A549 (cell line): ENCODE data around the gene UMAD1. TPM values are rescaled to one million over a fixed set of nuclear protein-coding genes. Genes with fewer than 3 reads are reported as not detected.

Experiments used
- ATAC-seq, 2 experiments: fragments of 200-7000 bp in 1 of 2; fragments of >200 bp in 1 of 2; cut with Nextera tagmentation in 1 of 2; cut with Tn5 transposase in 1 of 2; 3 replicates each; pipeline versions ENCODE4 v1.8.0 to v1.9.1; 2018 to 2020; ENCODE audit warnings: mild to moderate bottlenecking in 1 of 2, moderate library complexity in 1 of 2
- CTCF ChIA-PET: fragments of 300-600 bp; sonication (Branson Sonifier 250); formaldehyde crosslinking; extraction: SDS; loops from one replicate; lab custom pipeline; 2021; ENCODE audit warnings: antibody characterized with exemption, inconsistent platforms; lab: Yijun Ruan, JAX
- POLR2A ChIA-PET: fragments of 350-600 bp; formaldehyde crosslinking; extraction: SDS; loops from one replicate; lab custom pipeline; 2021; ENCODE audit warnings: antibody characterized with exemption, inconsistent platforms; lab: Yijun Ruan, JAX
- DNase-seq, 2 experiments: peaks; one replicate each; pipeline versions ENCODE4 v3.0.0 to v3.0.0-alpha.2; 2011 to 2016; ENCODE audit warnings: low read depth in 1 of 2, low spot score in 1 of 2
- FAIRE-seq: peaks from 2 replicates; lab custom pipeline; 2011; peaks lifted over from hg19 to GRCh38; lab: Jason Lieb, UNC
- H3K27ac ChIP-seq, 2 experiments: fragments of >200 bp; sonication (Bioruptor Twin); formaldehyde crosslinking; 3 replicates each; pipeline ENCODE4 v1.5.1; 2016 to 2017
- H3K4me1 ChIP-seq: fragments of >200 bp; sonication (Bioruptor Twin); formaldehyde crosslinking; 3 replicates; pipeline ENCODE4 v1.6.1; 2016
- H3K4me2 ChIP-seq: fragments of >200 bp; sonication (Bioruptor Twin); formaldehyde crosslinking; 3 replicates; pipeline ENCODE4 v1.6.1; 2016
- H3K4me3 ChIP-seq: fragments of >200 bp; sonication (Bioruptor Twin); formaldehyde crosslinking; 3 replicates; pipeline ENCODE4 v1.5.1; 2016
- H3K9me3 ChIP-seq: fragments of >200 bp; sonication (Bioruptor Twin); formaldehyde crosslinking; 3 replicates; pipeline ENCODE4 v1.6.1; 2016
- ATOH8 ChIP-seq: fragments of 250-450 bp; sonication (Bioruptor Pico); IDR thresholded peaks from 2 replicates; pipeline ENCODE4 v1.5.0; 2020; ENCODE audit warnings: low read depth, mild to moderate bottlenecking, moderate library complexity
- CBX2 ChIP-seq: fragments of 200-600 bp; sonication (generic); IDR thresholded peaks from 2 replicates; pipeline ENCODE4 v1.6.1; 2016; ENCODE audit warnings: low read depth, mild to moderate bottlenecking, borderline replicate concordance
- CBX8 ChIP-seq: fragments of 200-600 bp; sonication (generic); IDR thresholded peaks from 2 replicates; pipeline ENCODE4 v1.6.1; 2016
- CHD2 ChIP-seq: fragments of 150-350 bp; IDR thresholded peaks from 2 replicates; pipeline ENCODE4 v1.6.1; 2014; ENCODE audit warnings: low read length; ENCODE audit not compliant: partially characterized antibody
- EHMT2 ChIP-seq: fragments of 200-600 bp; sonication (generic); IDR thresholded peaks from 2 replicates; pipeline ENCODE4 v1.6.1; 2016; ENCODE audit warnings: antibody characterized with exemption, low read depth, mild to moderate bottlenecking, moderate library complexity
- ELK1 ChIP-seq: fragments of 150-350 bp; IDR thresholded peaks from 2 replicates; pipeline ENCODE4 v1.6.1; 2014; ENCODE audit warnings: low read depth, mild to moderate bottlenecking, low read length
- EP300 ChIP-seq, 2 experiments: fragments of >200 bp; sonication (Bioruptor Twin); formaldehyde crosslinking; IDR thresholded peaks; 2 replicates in 1 of 2; 3 replicates in 1 of 2; pipeline ENCODE4 v1.6.1; 2016 to 2017
- FOXS1 ChIP-seq: fragments of 250-450 bp; sonication (Bioruptor Pico); IDR thresholded peaks from 2 replicates; pipeline ENCODE4 v1.5.0; 2020; ENCODE audit warnings: mild to moderate bottlenecking, moderate library complexity
- HEYL ChIP-seq: fragments of 250-450 bp; sonication (Bioruptor Pico); IDR thresholded peaks from 2 replicates; pipeline ENCODE4 v1.8.0; 2021; ENCODE audit warnings: mild to moderate bottlenecking, moderate library complexity
- HOXB13 ChIP-seq: fragments of 250-450 bp; sonication (Bioruptor Pico); IDR thresholded peaks from 2 replicates; pipeline ENCODE4 v1.5.0; 2020; ENCODE audit warnings: low read depth, mild to moderate bottlenecking, moderate library complexity
- JUNB ChIP-seq: fragments of >200 bp; sonication (Bioruptor Twin); formaldehyde crosslinking; IDR thresholded peaks from 2 replicates; pipeline ENCODE4 v1.6.1; 2016
- KDM5A ChIP-seq: fragments of 200-600 bp; sonication (generic); IDR thresholded peaks from 2 replicates; pipeline ENCODE4 v1.6.1; 2016; ENCODE audit warnings: antibody characterized with exemption, mild to moderate bottlenecking
- MAX ChIP-seq: IDR thresholded peaks from 2 replicates; pipeline ENCODE4 v1.6.1; 2012
- MAZ ChIP-seq: fragments of 150-350 bp; IDR thresholded peaks from 2 replicates; pipeline ENCODE4 v1.6.1; 2014; ENCODE audit warnings: antibody characterized with exemption, low read depth, low read length, borderline replicate concordance
- MYC ChIP-seq: IDR thresholded peaks from 2 replicates; pipeline ENCODE4 v1.6.1; 2012; ENCODE audit warnings: mild to moderate bottlenecking, inconsistent platforms, low read length, improper control_type of control experiment, borderline replicate concordance
- NR3C1 ChIP-seq: fragments of >200 bp; sonication (Bioruptor Twin); formaldehyde crosslinking; IDR thresholded peaks from 3 replicates; pipeline ENCODE4 v1.6.1; 2017
- PBX3 ChIP-seq: IDR thresholded peaks from 2 replicates; pipeline ENCODE4 v1.6.1; 2012
- PHF8 ChIP-seq: fragments of 200-600 bp; sonication (generic); IDR thresholded peaks from 2 replicates; pipeline ENCODE4 v1.6.1; 2016; ENCODE audit warnings: low read depth, mild to moderate bottlenecking, antibody characterized with exemption, moderate library complexity, borderline replicate concordance
- RARB ChIP-seq: fragments of 250-450 bp; sonication (Bioruptor Pico); IDR thresholded peaks from 2 replicates; pipeline ENCODE4 v1.8.0; 2021; ENCODE audit warnings: mild to moderate bottlenecking, moderate library complexity
- RCOR1 ChIP-seq: fragments of 150-350 bp; IDR thresholded peaks from 2 replicates; pipeline ENCODE4 v1.6.1; 2014; ENCODE audit warnings: antibody characterized with exemption, low read length, low read depth
- RFX5 ChIP-seq: fragments of 450-650 bp; IDR thresholded peaks from 2 replicates; pipeline ENCODE4 v1.7.1; 2014; ENCODE audit warnings: antibody characterized with exemption, mild to moderate bottlenecking, moderate library complexity
- RNF2 ChIP-seq: fragments of 200-600 bp; sonication (generic); IDR thresholded peaks from 2 replicates; pipeline ENCODE4 v1.6.1; 2016; ENCODE audit warnings: low read depth, mild to moderate bottlenecking, antibody characterized with exemption, moderate library complexity, borderline replicate concordance
- TFCP2L1 ChIP-seq: fragments of 250-450 bp; sonication (Bioruptor Pico); IDR thresholded peaks from 2 replicates; pipeline ENCODE4 v1.5.0; 2021; ENCODE audit warnings: mild to moderate bottlenecking
- ZC3H11A ChIP-seq: fragments of 450-650 bp; IDR thresholded peaks from 2 replicates; pipeline ENCODE4 v1.6.1; 2014; ENCODE audit warnings: antibody characterized with exemption, mild to moderate bottlenecking
- ZNF302 ChIP-seq: fragments of 250-450 bp; sonication (Bioruptor Pico); IDR thresholded peaks from 2 replicates; pipeline ENCODE4 v1.9.0; 2021; ENCODE audit warnings: inconsistent platforms, mild to moderate bottlenecking, moderate library complexity
- polyA plus RNA-seq, 4 experiments: library from polyadenylated mRNA; depleted of rRNA in 3 of 4; stranded (reverse); fragments of >200 nt; fragmentation: RNase III in 1 of 4; extraction: RNeasy Plus Mini Kit Qiagen cat#74134 plus additional on column Dnase treatment in 1 of 4; gene quantifications; 2 replicates in 3 of 4; 3 replicates in 1 of 4; pipeline ENCODE4 v1.2.3, GENCODE V29; 2011 to 2017

The UMAD1 gene
- polyA plus RNA-seq, 2 of the 4 experiments (the other 2 are of a cell fraction) = 21.4 to 46.4 TPM

- TF ChIP-seq MAZ (no peak), HOXB13 (no peak), ATOH8 (no peak), EHMT2 (no peak), EP300 (IDR thresholded peaks at IDR 0.05) (no peak), ZC3H11A (no peak), KDM5A (no peak), PBX3 (no peak), ELK1 (no peak), RNF2 (no peak), ZNF302 (CRISPR knock-in tag) (no peak)
Observed at GRCh38 chr7:7681191-7681935, 40.8 kb downstream of the UMAD1 start (continued).

- FAIRE-seq (no peak), DNase-seq (no peak), ATAC-seq (no peak)
- CTCF ChIA-PET = interaction anchor here (0.6 to 2.9 kb wide), 31 partner anchors 10 to 614 kb away, joined by 3 to 68 read pairs (median 6); partner anchors contain the start of genes GLCCI1 and UMAD1
- POLR2A ChIA-PET = interaction anchor here (1.3 kb wide), 1 partner anchor 41 kb away, joined by 5 read pairs; the partner anchor contains the start of gene UMAD1
- Histone ChIP-seq H3K27ac (no peak overlapping the region), H3K4me3 (no peak overlapping the region), H3K9me3 (no peaks in the 10 kb centered on the region), H3K4me2 (no peak overlapping the region), H3K4me1 (peaks cover 5% of the 10 kb centered on the region; the same call in 1 of the 3 replicates)
- no peak for TF ChIP-seq ELK1
- TF ChIP-seq RCOR1 = no peak
- TF ChIP-seq MYC = no peak
- no peak for TF ChIP-seq RARB (CRISPR knock-in tag)
- TF ChIP-seq NR3C1 = no peak
- no peak for TF ChIP-seq HEYL (CRISPR knock-in tag)
- TF ChIP-seq MAX = no peak
- TF ChIP-seq FOXS1 (CRISPR knock-in tag) = no peak
- TF ChIP-seq PHF8 = no peak
- no peak for TF ChIP-seq PBX3
- no peak for TF ChIP-seq RFX5
- TF ChIP-seq TFCP2L1 = no peak
- TF ChIP-seq CBX2 = no peak
- no peak for TF ChIP-seq CBX8
- no peak for TF ChIP-seq JUNB
- TF ChIP-seq CHD2 = no peak
Observed at GRCh38 chr7:7681936-7682329, 41.4 kb downstream of the UMAD1 start.
